ENCODE results near the gene FLT1. TPM values are rescaled to one million over a fixed set of nuclear protein-coding genes. Genes with fewer than 3 reads are reported as not detected.

FLT1 gene
- total and polyA plus RNA-seq, 2 donors = 4.3 to 5.5 TPM

DNA sequence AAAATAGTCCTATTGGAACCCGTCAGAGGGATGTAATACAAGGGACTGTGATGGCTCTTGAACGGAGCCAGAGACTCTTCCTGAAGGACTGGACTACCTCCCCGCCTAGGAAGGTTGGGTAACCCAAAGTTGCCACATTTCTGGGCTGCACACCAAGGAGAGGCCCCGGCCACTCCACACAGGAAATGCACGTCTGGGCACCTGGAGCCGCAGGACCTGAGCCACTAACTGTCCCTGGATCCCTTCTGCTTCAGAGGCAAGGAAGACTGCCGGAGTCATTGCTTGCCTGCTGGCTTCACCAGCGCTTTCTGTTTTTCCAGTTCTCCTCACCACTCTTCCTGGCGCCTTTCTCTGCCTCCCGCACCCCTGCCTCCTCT, 1.2 kb upstream of the FLT1 start:
- H3K36me3 ChIP-seq (ENCODE audit: control insufficient read depth in 2 of 2, insufficient read depth in 2 of 2, low read length in 1 of 2) = no peaks in the 10 kb centered on the region
- H3K27ac ChIP-seq (ENCODE audit: low read depth in 1 of 2, low read length in 1 of 2) = no peak overlapping the region
- 75% methylated on average over 10 of the region's 10 CpGs for WGBS
- DNase-seq (ENCODE audit: low read depth in 6 of 9, low spot score in 9 of 9) = no peak
- H3K4me1 ChIP-seq (ENCODE audit: control insufficient read depth in 2 of 2, insufficient read depth in 2 of 2, low read length in 2 of 2) = peaks cover 0 to 25% of the 10 kb centered on the region in 2 donors
- H3K9me3 ChIP-seq (ENCODE audit: control insufficient read depth in 2 of 2, insufficient read depth in 1 of 2, low read length in 1 of 2) = no peaks in the 10 kb centered on the region
- H3K27me3 ChIP-seq (ENCODE audit: control insufficient read depth in 2 of 2, insufficient read depth in 1 of 2, low read length in 1 of 2) = peaks cover 49 to 65% of the 10 kb centered on the region in 2 donors
- H3K4me3 ChIP-seq (ENCODE audit: low read length in 2 of 2) = no peak overlapping the region

DNA sequence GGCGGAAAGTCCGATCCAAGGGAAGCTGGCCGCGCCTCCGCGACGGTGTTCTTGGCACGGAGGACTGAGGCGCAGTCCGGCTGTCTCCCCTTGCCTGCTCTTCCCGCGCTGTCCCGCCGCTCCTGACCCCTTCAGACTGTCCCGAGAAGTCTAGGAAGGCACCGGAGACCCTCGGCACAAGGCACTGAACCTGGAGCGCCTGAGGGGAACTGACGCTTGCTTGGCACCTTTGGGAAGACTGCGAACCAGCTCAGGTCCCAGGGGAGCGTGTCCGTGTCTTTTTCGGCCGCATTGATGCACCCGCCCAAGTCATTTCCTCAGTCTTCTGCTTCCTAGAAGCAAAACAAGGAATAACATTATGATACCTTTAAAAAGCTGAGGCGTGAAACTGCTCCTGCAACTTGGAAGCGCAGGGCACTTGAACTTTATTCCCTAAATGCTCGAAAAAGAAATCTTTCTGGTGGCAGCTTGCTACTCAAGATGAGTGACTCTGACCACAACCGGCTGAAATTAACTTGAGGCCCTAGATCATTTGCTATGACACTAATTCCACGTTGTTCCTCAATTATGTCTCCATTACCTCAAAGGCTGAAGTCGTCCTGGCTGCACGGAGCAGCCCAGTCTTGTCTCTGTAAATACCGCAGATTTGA, 735 bp upstream of the FLT1 start:
- Histone ChIP-seq H3K9me3 (ENCODE audit: control insufficient read depth in 2 of 2, insufficient read depth in 1 of 2, low read length in 1 of 2) (no peaks in the 10 kb centered on the region), H3K4me3 (ENCODE audit: low read length in 2 of 2) (peak overlapping the region; percentile 29 to 44), H3K27ac (ENCODE audit: low read depth in 1 of 2, low read length in 1 of 2) (no peak overlapping the region), H3K4me1 (ENCODE audit: control insufficient read depth in 2 of 2, insufficient read depth in 2 of 2, low read length in 2 of 2) (peaks cover 0 to 25% of the 10 kb centered on the region in 2 donors), H3K36me3 (ENCODE audit: control insufficient read depth in 2 of 2, insufficient read depth in 2 of 2, low read length in 1 of 2) (no peaks in the 10 kb centered on the region), H3K27me3 (ENCODE audit: control insufficient read depth in 2 of 2, insufficient read depth in 1 of 2, low read length in 1 of 2) (peaks cover 49 to 67% of the 10 kb centered on the region in 2 donors)
- 15% methylated on average over 33 of the region's 33 CpGs for WGBS
- peak in 1 of 9 donors; percentile 7 for DNase-seq (ENCODE audit: low read depth in 6 of 9, low spot score in 9 of 9)

GRCh38 chr13:28494504-28494777, 487 bp downstream of the FLT1 start:
- H3K4me3 ChIP-seq (ENCODE audit: low read length in 2 of 2) = peak overlapping the region; percentile 42 to 44
- 1% methylated on average over 30 of the region's 30 CpGs for WGBS
- H3K27me3 ChIP-seq (ENCODE audit: control insufficient read depth in 2 of 2, insufficient read depth in 1 of 2, low read length in 1 of 2) = peaks cover 49 to 68% of the 10 kb centered on the region in 2 donors
- DNase-seq (ENCODE audit: low read depth in 6 of 9, low spot score in 9 of 9) = no peak
- peaks cover 0 to 25% of the 10 kb centered on the region in 2 donors for H3K4me1 ChIP-seq (ENCODE audit: control insufficient read depth in 2 of 2, insufficient read depth in 2 of 2, low read length in 2 of 2)
- no peaks in the 10 kb centered on the region for H3K36me3 ChIP-seq (ENCODE audit: control insufficient read depth in 2 of 2, insufficient read depth in 2 of 2, low read length in 1 of 2)
- no peaks in the 10 kb centered on the region for H3K9me3 ChIP-seq (ENCODE audit: control insufficient read depth in 2 of 2, insufficient read depth in 1 of 2, low read length in 1 of 2)
- H3K27ac ChIP-seq (ENCODE audit: low read depth in 1 of 2, low read length in 1 of 2) = no peak overlapping the region

GRCh38 chr13:28493740-28494503, 1.0 kb downstream of the FLT1 start:
- H3K36me3 ChIP-seq (ENCODE audit: control insufficient read depth in 2 of 2, insufficient read depth in 2 of 2, low read length in 1 of 2) = no peaks in the 10 kb centered on the region
- 2% methylated on average over 60 of the region's 60 CpGs for WGBS
- peaks cover 0 to 25% of the 10 kb centered on the region in 2 donors for H3K4me1 ChIP-seq (ENCODE audit: control insufficient read depth in 2 of 2, insufficient read depth in 2 of 2, low read length in 2 of 2)
- H3K27ac ChIP-seq (ENCODE audit: low read depth in 1 of 2, low read length in 1 of 2) = no peak overlapping the region
- peak in 1 of 9 donors; percentile 13 for DNase-seq (ENCODE audit: low read depth in 6 of 9, low spot score in 9 of 9)
- no peaks in the 10 kb centered on the region for H3K9me3 ChIP-seq (ENCODE audit: control insufficient read depth in 2 of 2, insufficient read depth in 1 of 2, low read length in 1 of 2)
- peak overlapping the region; percentile 42 to 44 for H3K4me3 ChIP-seq (ENCODE audit: low read length in 2 of 2)
- H3K27me3 ChIP-seq (ENCODE audit: control insufficient read depth in 2 of 2, insufficient read depth in 1 of 2, low read length in 1 of 2) = peaks cover 49 to 68% of the 10 kb centered on the region in 2 donors

DNA sequence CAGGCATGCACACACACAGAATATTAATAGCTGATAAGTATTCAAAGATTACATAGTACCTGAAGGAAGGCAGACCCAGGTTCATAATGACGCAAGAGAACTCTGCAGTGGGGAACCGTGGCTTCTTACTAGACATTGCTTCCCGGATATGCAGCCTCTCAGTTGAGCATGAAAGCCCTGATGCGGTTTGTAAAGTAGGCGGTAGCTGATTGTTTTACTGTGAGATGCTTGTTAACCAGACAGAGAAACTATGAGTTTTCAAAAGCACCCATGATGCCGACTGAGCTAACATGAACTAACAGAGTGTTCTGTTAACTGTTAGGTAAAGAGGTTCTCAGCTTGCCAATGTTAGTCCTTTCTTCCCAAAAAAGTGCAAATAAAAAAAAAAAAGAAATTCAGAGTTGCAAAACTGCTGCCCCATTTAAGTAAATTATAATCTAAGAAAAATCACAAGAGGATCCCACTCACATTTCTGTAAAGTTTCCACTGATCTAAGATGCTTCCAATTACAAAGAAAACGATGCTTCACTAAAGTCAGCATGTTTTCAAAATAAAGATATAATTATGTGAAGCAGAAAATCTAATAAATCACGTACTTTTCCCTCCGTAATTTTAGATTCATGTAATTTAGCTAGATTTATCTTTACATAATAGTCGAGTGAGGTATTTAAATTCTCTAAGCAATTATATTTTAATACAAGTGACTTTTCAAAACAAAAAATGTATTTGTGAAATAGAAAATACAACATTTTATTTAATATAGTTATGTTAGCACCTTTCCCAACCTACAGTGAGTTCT, 2.2 kb downstream of the FLT1 start:
- Histone ChIP-seq H3K4me1 (ENCODE audit: control insufficient read depth in 2 of 2, insufficient read depth in 2 of 2, low read length in 2 of 2) (peaks cover 0 to 23% of the 10 kb centered on the region in 2 donors), H3K36me3 (ENCODE audit: control insufficient read depth in 2 of 2, insufficient read depth in 2 of 2, low read length in 1 of 2) (no peaks in the 10 kb centered on the region), H3K27me3 (ENCODE audit: control insufficient read depth in 2 of 2, insufficient read depth in 1 of 2, low read length in 1 of 2) (peaks cover 49 to 59% of the 10 kb centered on the region in 2 donors), H3K27ac (ENCODE audit: low read depth in 1 of 2, low read length in 1 of 2) (no peak overlapping the region), H3K9me3 (ENCODE audit: control insufficient read depth in 2 of 2, insufficient read depth in 1 of 2, low read length in 1 of 2) (no peaks in the 10 kb centered on the region), H3K4me3 (ENCODE audit: low read length in 2 of 2) (no peak overlapping the region)
- DNase-seq (ENCODE audit: low read depth in 6 of 9, low spot score in 9 of 9) = peak in 7 of 9 donors; percentile 44 to 89 (median 68)
- WGBS = 85% methylated on average over 10 of the region's 10 CpGs

DNA sequence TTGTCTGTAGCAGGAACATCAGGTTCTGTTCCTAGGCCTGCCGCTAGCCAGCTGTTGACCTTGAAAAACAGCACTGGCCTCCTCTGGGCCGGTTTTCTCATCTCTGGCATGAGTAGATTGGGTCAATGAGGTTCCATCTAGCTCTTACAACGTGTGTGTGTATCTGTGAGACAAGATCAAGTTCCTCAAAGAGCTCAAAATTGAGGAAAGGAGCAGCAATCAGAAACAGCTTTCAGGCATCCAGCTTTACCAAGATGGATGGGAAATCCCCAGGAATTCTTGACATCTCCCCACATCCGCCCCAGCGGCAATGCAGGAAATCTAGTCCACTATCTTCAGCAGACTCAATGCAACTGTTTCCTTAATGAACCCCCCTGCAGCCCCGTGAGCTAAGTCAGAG, 4.9 kb downstream of the FLT1 start:
- peaks cover 28 to 34% of the 10 kb centered on the region in 2 donors for H3K27me3 ChIP-seq (ENCODE audit: control insufficient read depth in 2 of 2, insufficient read depth in 1 of 2, low read length in 1 of 2)
- no peak overlapping the region for H3K27ac ChIP-seq (ENCODE audit: low read depth in 1 of 2, low read length in 1 of 2)
- DNase-seq (ENCODE audit: low read depth in 6 of 9, low spot score in 9 of 9) = no peak
- H3K4me3 ChIP-seq (ENCODE audit: low read length in 2 of 2) = no peak overlapping the region
- H3K36me3 ChIP-seq (ENCODE audit: control insufficient read depth in 2 of 2, insufficient read depth in 2 of 2, low read length in 1 of 2) = no peaks in the 10 kb centered on the region
- WGBS = 30% methylated on average over 6 of the region's 6 CpGs
- H3K4me1 ChIP-seq (ENCODE audit: control insufficient read depth in 2 of 2, insufficient read depth in 2 of 2, low read length in 2 of 2) = peaks cover 0 to 9% of the 10 kb centered on the region in 2 donors
- H3K9me3 ChIP-seq (ENCODE audit: control insufficient read depth in 2 of 2, insufficient read depth in 1 of 2, low read length in 1 of 2) = no peaks in the 10 kb centered on the region

GRCh38 chr13:28489524-28489931, 5.4 kb downstream of the FLT1 start:
- 13% methylated on average over 5 of the region's 5 CpGs for WGBS
- Histone ChIP-seq H3K4me3 (ENCODE audit: low read length in 2 of 2) (no peak overlapping the region), H3K4me1 (ENCODE audit: control insufficient read depth in 2 of 2, insufficient read depth in 2 of 2, low read length in 2 of 2) (peaks cover 0 to 9% of the 10 kb centered on the region in 2 donors), H3K36me3 (ENCODE audit: control insufficient read depth in 2 of 2, insufficient read depth in 2 of 2, low read length in 1 of 2) (no peaks in the 10 kb centered on the region), H3K9me3 (ENCODE audit: control insufficient read depth in 2 of 2, insufficient read depth in 1 of 2, low read length in 1 of 2) (no peaks in the 10 kb centered on the region), H3K27me3 (ENCODE audit: control insufficient read depth in 2 of 2, insufficient read depth in 1 of 2, low read length in 1 of 2) (peaks cover 23 to 29% of the 10 kb centered on the region in 2 donors), H3K27ac (ENCODE audit: low read depth in 1 of 2, low read length in 1 of 2) (no peak overlapping the region)
- DNase-seq (ENCODE audit: low read depth in 6 of 9, low spot score in 9 of 9) = no peak

GRCh38 chr13:28488376-28489005, 6.4 kb downstream of the FLT1 start:
- H3K27me3 ChIP-seq (ENCODE audit: control insufficient read depth in 2 of 2, insufficient read depth in 1 of 2, low read length in 1 of 2) = peaks cover 14 to 19% of the 10 kb centered on the region in 2 donors
- WGBS = 84% methylated on average over 9 of the region's 9 CpGs

More at GRCh38 chr13:28488376-28489005, 6.4 kb downstream of the FLT1 start:
- H3K9me3 ChIP-seq (ENCODE audit: control insufficient read depth in 2 of 2, insufficient read depth in 1 of 2, low read length in 1 of 2) = no peaks in the 10 kb centered on the region
- H3K4me3 ChIP-seq (ENCODE audit: low read length in 2 of 2) = no peak overlapping the region
- peaks cover 0 to under 1% of the 10 kb centered on the region in 2 donors for H3K4me1 ChIP-seq (ENCODE audit: control insufficient read depth in 2 of 2, insufficient read depth in 2 of 2, low read length in 2 of 2)
- no peaks in the 10 kb centered on the region for H3K36me3 ChIP-seq (ENCODE audit: control insufficient read depth in 2 of 2, insufficient read depth in 2 of 2, low read length in 1 of 2)
- no peak for DNase-seq (ENCODE audit: low read depth in 6 of 9, low spot score in 9 of 9)
- H3K27ac ChIP-seq (ENCODE audit: low read depth in 1 of 2, low read length in 1 of 2) = no peak overlapping the region
